Type B pancreatic cell (in vitro differentiated cells): ENCODE data around the gene FAM131A. TPM values are rescaled to one million over a fixed set of nuclear protein-coding genes. Genes with fewer than 3 reads are reported as not detected.

Experiments used
- DNase-seq: peaks from one replicate; pipeline ENCODE4 v3.0.0; 2021; ENCODE audit warnings: mixed read lengths; ENCODE audit not compliant: unreplicated experiment; ENCODE audit errors: extremely low spot score
- H3K27ac Mint-ChIP-seq: 2 replicates; pipeline ENCODE4 v1.8.0; 2021; ENCODE audit warnings: mild to moderate bottlenecking, mixed read lengths
- H3K27me3 Mint-ChIP-seq: 2 replicates; pipeline ENCODE4 v1.8.0; 2021; ENCODE audit warnings: mixed read lengths
- H3K36me3 Mint-ChIP-seq: 2 replicates; pipeline ENCODE4 v1.8.0; 2021; ENCODE audit warnings: mixed read lengths
- H3K4me1 Mint-ChIP-seq: one replicate; pipeline ENCODE4 v1.8.0; 2021; ENCODE audit warnings: mixed read lengths; ENCODE audit not compliant: unreplicated experiment
- H3K4me3 Mint-ChIP-seq: 2 replicates; pipeline ENCODE4 v1.8.0; 2021; ENCODE audit warnings: mild to moderate bottlenecking, mixed read lengths
- H3K9me3 Mint-ChIP-seq: 2 replicates; pipeline ENCODE4 v1.8.0; 2021; ENCODE audit warnings: mixed read lengths
- total RNA-seq: library from RNA; stranded (reverse); gene quantifications from 2 replicates; pipeline ENCODE4 v1.2.1, GENCODE V29; 2021; ENCODE audit warnings: low replicate concordance
- TF ChIP-seq, protein P1 (sequence below): fragments of 200-600 bp; sonication (generic); conservative IDR thresholded peaks from 2 replicates; pipeline ENCODE4 v1.5.0; 2021; ENCODE audit warnings: antibody characterized with exemption, mild to moderate bottlenecking

Gene FAM131A
- total RNA-seq, 1 donor from 2014 or later: 18.3 TPM

GRCh38 chr3:184325715-184326369 lies 11.6 kb upstream of the FAM131A start:
- TF ChIP-seq, protein P1, sequence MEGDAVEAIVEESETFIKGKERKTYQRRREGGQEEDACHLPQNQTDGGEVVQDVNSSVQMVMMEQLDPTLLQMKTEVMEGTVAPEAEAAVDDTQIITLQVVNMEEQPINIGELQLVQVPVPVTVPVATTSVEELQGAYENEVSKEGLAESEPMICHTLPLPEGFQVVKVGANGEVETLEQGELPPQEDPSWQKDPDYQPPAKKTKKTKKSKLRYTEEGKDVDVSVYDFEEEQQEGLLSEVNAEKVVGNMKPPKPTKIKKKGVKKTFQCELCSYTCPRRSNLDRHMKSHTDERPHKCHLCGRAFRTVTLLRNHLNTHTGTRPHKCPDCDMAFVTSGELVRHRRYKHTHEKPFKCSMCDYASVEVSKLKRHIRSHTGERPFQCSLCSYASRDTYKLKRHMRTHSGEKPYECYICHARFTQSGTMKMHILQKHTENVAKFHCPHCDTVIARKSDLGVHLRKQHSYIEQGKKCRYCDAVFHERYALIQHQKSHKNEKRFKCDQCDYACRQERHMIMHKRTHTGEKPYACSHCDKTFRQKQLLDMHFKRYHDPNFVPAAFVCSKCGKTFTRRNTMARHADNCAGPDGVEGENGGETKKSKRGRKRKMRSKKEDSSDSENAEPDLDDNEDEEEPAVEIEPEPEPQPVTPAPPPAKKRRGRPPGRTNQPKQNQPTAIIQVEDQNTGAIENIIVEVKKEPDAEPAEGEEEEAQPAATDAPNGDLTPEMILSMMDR: no peak
- H3K4me1 Mint-ChIP-seq: no peaks in the 10 kb centered on the region
- H3K4me3 Mint-ChIP-seq: no peak overlapping the region
- no peaks in the 10 kb centered on the region for H3K9me3 Mint-ChIP-seq
- no peaks in the 10 kb centered on the region for H3K27me3 Mint-ChIP-seq
- peaks cover 49% of the 10 kb centered on the region for H3K36me3 Mint-ChIP-seq
- DNase-seq: no peak
- no peak overlapping the region for H3K27ac Mint-ChIP-seq

GRCh38 chr3:184327171-184327570 lies 10.2 kb upstream of the FAM131A start:
- H3K27ac Mint-ChIP-seq: no peak overlapping the region
- H3K4me3 Mint-ChIP-seq: no peak overlapping the region

DNA sequence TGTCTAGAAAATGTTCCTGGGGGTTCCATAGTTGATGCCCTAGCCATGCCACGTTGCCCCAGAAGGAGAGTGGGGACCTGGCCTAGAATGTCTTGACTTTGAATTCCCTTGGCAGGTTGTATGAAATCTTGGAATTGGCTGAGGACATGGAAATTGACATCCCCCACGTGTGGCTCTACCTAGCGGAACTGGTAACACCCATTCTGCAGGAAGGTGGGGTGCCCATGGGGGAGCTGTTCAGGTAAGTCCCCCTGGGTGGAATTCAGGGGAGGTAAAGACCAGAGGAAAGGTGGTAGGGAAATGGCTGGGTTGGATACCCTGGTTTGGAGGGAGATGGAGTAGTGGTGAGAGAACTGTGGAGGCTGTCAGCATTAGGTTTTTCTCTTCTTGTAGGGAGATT lies 8.9 kb upstream of the FAM131A start:
- peak overlapping the region; percentile 43 for H3K27ac Mint-ChIP-seq
- H3K27me3 Mint-ChIP-seq: no peaks in the 10 kb centered on the region
- no peak for DNase-seq
- H3K9me3 Mint-ChIP-seq: no peaks in the 10 kb centered on the region
- peaks cover 46% of the 10 kb centered on the region for H3K36me3 Mint-ChIP-seq
- H3K4me1 Mint-ChIP-seq: no peaks in the 10 kb centered on the region
- TF ChIP-seq, protein P1: no peak
- H3K4me3 Mint-ChIP-seq: no peak overlapping the region

More at GRCh38 chr3:184327171-184327570, 10.2 kb upstream of the FAM131A start:
- DNase-seq: no peak
- TF ChIP-seq, protein P1: no peak
- H3K36me3 Mint-ChIP-seq: peaks cover 45% of the 10 kb centered on the region
- no peaks in the 10 kb centered on the region for H3K27me3 Mint-ChIP-seq
- H3K9me3 Mint-ChIP-seq: no peaks in the 10 kb centered on the region
- no peaks in the 10 kb centered on the region for H3K4me1 Mint-ChIP-seq

DNA sequence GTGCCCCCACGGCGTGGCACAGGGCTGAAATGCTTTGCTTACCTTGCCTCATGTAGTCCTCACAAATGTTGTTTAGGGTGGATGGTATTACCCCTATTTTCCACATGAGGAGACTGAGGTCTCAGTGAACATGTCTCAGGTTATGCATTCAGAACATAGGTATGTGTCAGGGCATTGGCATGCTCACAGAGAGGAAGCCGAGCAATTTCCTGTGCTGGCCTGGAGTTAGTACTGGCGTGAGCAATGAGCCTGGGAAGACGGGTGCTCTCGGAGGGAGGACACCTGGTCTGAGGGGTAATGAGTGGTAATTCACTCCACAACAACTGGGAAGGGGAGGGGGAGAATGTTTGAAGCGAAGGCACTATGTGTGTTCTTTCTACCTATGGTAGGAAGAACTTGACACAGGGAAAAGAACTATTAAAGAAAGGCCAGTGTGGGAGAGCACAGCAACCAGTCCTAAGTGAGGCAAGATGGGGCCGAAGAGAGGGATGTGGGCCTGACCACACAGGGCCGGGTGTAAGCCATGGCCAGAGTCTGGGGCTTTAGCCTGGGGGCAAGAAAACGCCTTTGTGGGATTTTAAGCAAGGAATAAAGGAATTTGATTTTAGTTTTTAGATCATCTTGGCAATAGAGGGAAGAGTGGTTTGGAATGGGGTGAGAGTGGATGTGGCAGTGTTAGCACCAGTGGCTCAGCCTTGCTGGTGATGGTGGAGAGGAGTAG lies 4.9 kb upstream of the FAM131A start:
- Mint-ChIP-seq H3K27ac (peak overlapping the region; percentile 98), H3K36me3 (peaks cover 33% of the 10 kb centered on the region), H3K4me1 (peaks cover 14% of the 10 kb centered on the region), H3K4me3 (peak overlapping the region; percentile 37), H3K27me3 (no peaks in the 10 kb centered on the region), H3K9me3 (no peaks in the 10 kb centered on the region)
- TF ChIP-seq, protein P1: no peak
- DNase-seq: no peak

- no peak for DNase-seq
- H3K36me3 Mint-ChIP-seq: peaks cover 35% of the 10 kb centered on the region
- H3K9me3 Mint-ChIP-seq: no peaks in the 10 kb centered on the region
- TF ChIP-seq, protein P1: no peak
- H3K4me3 Mint-ChIP-seq: no peak overlapping the region
- H3K27me3 Mint-ChIP-seq: no peaks in the 10 kb centered on the region
- peaks cover 21% of the 10 kb centered on the region for H3K4me1 Mint-ChIP-seq
- H3K27ac Mint-ChIP-seq: peak overlapping the region; percentile 98
Observed at GRCh38 chr3:184333190-184333589, 4.2 kb upstream of the FAM131A start.
